ENCODE data around the gene THOC2. TPM values are rescaled to one million over a fixed set of nuclear protein-coding genes. Genes with fewer than 3 reads are reported as not detected.

THOC2 gene
- total RNA-seq, 2 experiments from 2014 or later = 73.8 to 99.1 TPM

DNA sequence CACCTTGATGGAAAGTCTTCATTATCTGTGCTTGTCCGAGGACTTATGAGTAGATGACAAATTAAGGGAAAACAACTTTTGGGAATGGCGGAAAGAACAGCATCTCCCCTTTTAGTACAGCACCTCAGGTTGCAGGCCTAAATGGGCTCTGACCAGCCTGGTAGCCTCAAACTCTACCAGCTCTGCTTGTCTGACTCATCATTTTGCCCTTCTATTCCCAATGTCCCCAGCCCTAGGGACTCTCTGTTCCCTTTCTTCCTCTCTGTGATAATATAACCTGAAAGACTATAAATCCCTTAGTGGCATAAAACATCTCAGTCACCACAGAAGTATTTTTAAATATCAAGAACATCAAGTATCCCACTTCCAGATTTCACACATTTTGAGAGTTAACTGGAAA lies 121.9 kb downstream of the THOC2 start:
- no TSS peak for BruUV-seq (replicated peaks)
- TF ChIP-seq EZH2phosphoT487 (IDR thresholded peaks at IDR 0.05; ENCODE audit: borderline replicate concordance, low read depth, low read length) = no peak
- no peak for TF ChIP-seq CTCF (conservative IDR thresholded peaks at IDR 0.05; ENCODE audit: low read length)
- ChIA-PET POLR2A (no interaction called here), CTCF (ENCODE audit: unreplicated experiment) (no interaction called here)
- H3K27ac ChIP-seq (ENCODE audit: low read depth, low read length, poor library complexity, severe bottlenecking) = no peak overlapping the region
- H3K9me3 ChIP-seq (ENCODE audit: low read length) = no peaks in the 10 kb centered on the region
- no peak overlapping the region for H2AFZ ChIP-seq (ENCODE audit: low read length)
- H3K4me1 ChIP-seq (ENCODE audit: insufficient read depth, low read length, poor library complexity, severe bottlenecking) = no peaks in the 10 kb centered on the region
- no peak overlapping the region for H3K4me2 ChIP-seq (ENCODE audit: low read length)
- H3K9me2 ChIP-seq (ENCODE audit: insufficient read depth, low read length) = no peaks in the 10 kb centered on the region; the same call in 1 of the 2 replicates
- intact Hi-C loops (cut with micrococcal nuclease; ENCODE audit: unreplicated experiment) = no loop called here
- H4K20me1 ChIP-seq (ENCODE audit: insufficient read depth, low read length) = no peaks in the 10 kb centered on the region
- H3K36me3 ChIP-seq (ENCODE audit: insufficient read depth, low read length) = peaks cover 83% of the 10 kb centered on the region
- no peak for DNase-seq (ENCODE audit: low spot score)
- no peaks in the 10 kb centered on the region for H3K79me2 ChIP-seq (ENCODE audit: insufficient read depth, low read depth, low read length)
- H3K4me3 ChIP-seq (ENCODE audit: low read depth, low read length, poor library complexity, severe bottlenecking) = no peak overlapping the region

DNA sequence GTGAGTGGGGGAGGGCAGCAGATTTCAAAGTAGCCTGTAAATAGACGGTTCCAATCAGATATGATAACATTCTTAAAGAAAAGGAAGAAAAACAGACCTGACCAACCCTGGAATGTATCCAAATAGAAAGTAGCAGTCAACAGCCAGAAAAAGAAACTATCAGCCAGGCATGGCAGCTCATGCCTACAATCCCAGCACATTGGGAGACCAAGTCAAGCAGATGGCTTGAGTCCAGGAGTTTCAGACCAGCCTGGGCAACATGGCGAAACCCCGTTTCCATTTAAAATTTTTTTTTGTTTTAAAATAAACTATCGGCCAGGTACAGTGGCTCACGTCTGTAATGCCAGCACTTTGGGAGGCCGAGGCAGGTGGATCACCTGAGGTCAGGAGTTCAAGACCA lies 125.0 kb downstream of the THOC2 start:
- Histone ChIP-seq H3K9me2 (ENCODE audit: insufficient read depth, low read length) (no peaks in the 10 kb centered on the region), H2AFZ (ENCODE audit: low read length) (no peak overlapping the region), H3K4me2 (ENCODE audit: low read length) (no peak overlapping the region), H3K9me3 (ENCODE audit: low read length) (no peaks in the 10 kb centered on the region), H3K4me3 (ENCODE audit: low read depth, low read length, poor library complexity, severe bottlenecking) (no peak overlapping the region), H3K36me3 (ENCODE audit: insufficient read depth, low read length) (peaks cover 85% of the 10 kb centered on the region), H3K4me1 (ENCODE audit: insufficient read depth, low read length, poor library complexity, severe bottlenecking) (no peaks in the 10 kb centered on the region), H3K27ac (ENCODE audit: low read depth, low read length, poor library complexity, severe bottlenecking) (no peak overlapping the region), H3K79me2 (ENCODE audit: insufficient read depth, low read depth, low read length) (no peaks in the 10 kb centered on the region), H4K20me1 (ENCODE audit: insufficient read depth, low read length) (no peaks in the 10 kb centered on the region)
- BruUV-seq (replicated peaks) = no TSS peak
- TF ChIP-seq CTCF (conservative IDR thresholded peaks at IDR 0.05; ENCODE audit: low read length) = no peak
- TF ChIP-seq EZH2phosphoT487 (IDR thresholded peaks at IDR 0.05; ENCODE audit: borderline replicate concordance, low read depth, low read length) = no peak
- DNase-seq (ENCODE audit: low spot score) = no peak
- ChIA-PET POLR2A (no interaction called here), CTCF (ENCODE audit: unreplicated experiment) (no interaction called here)
- intact Hi-C loops (cut with micrococcal nuclease; ENCODE audit: unreplicated experiment) = no loop called here

DNA sequence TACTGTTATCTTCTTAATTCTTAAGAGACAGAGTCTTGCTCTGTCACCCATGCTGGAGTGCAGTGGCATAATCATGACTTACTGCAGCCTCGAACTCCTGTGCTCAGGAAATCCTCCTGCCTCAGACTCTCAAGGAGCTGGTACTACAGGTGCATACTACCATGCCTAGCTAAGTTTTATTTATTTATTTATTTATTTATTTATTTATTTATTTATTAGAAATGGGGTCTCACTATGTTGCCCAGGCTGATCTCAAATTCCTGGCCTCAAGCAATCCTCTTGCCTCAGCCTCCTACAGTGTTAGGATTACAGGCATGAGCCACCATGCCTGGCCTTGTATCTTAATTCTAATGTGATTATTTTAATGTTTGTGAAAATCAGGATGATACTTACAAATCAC lies 125.6 kb downstream of the THOC2 start:
- intact Hi-C loops (cut with micrococcal nuclease; ENCODE audit: unreplicated experiment) = no loop called here
- POLR2A ChIA-PET = no interaction called here
- CTCF ChIA-PET (ENCODE audit: unreplicated experiment) = no interaction called here
- H3K4me1 ChIP-seq (ENCODE audit: insufficient read depth, low read length, poor library complexity, severe bottlenecking) = no peaks in the 10 kb centered on the region
- no peak overlapping the region for H3K4me3 ChIP-seq (ENCODE audit: low read depth, low read length, poor library complexity, severe bottlenecking)
- H3K9me2 ChIP-seq (ENCODE audit: insufficient read depth, low read length) = no peaks in the 10 kb centered on the region
- DNase-seq (ENCODE audit: low spot score) = no peak
- no peak overlapping the region for H2AFZ ChIP-seq (ENCODE audit: low read length)
- no TSS peak for BruUV-seq (replicated peaks)
- TF ChIP-seq CTCF (conservative IDR thresholded peaks at IDR 0.05; ENCODE audit: low read length) (no peak), EZH2phosphoT487 (IDR thresholded peaks at IDR 0.05; ENCODE audit: borderline replicate concordance, low read depth, low read length) (no peak)
- H3K27ac ChIP-seq (ENCODE audit: low read depth, low read length, poor library complexity, severe bottlenecking) = no peak overlapping the region
- no peaks in the 10 kb centered on the region for H3K9me3 ChIP-seq (ENCODE audit: low read length)
- no peaks in the 10 kb centered on the region for H4K20me1 ChIP-seq (ENCODE audit: insufficient read depth, low read length)
- H3K4me2 ChIP-seq (ENCODE audit: low read length) = no peak overlapping the region
- no peaks in the 10 kb centered on the region for H3K79me2 ChIP-seq (ENCODE audit: insufficient read depth, low read depth, low read length)
- peaks cover 85% of the 10 kb centered on the region for H3K36me3 ChIP-seq (ENCODE audit: insufficient read depth, low read length)
